Lung (tissue), 12 donors: ENCODE measurements around the gene LARP4B. TPM values are rescaled to one million over a fixed set of nuclear protein-coding genes. Genes with fewer than 3 reads are reported as not detected.
A peak's percentile ranks its signal among the peaks of the same experiment; 100 is the strongest.

Source experiments
- ATAC-seq: fragments of 200-7000 bp; cut with Tn5 transposase; one replicate; pipeline ENCODE4 v1.9.1; 2020; ENCODE audit warnings: moderate number of reproducible peaks; ENCODE audit not compliant: insufficient read depth, low FRiP score
- DNase-seq, 3 donors: peaks; one replicate each; pipeline ENCODE4 v3.0.0-alpha.2; 2013 to 2017
- H3K27ac ChIP-seq, 2 donors: one replicate each; pipeline ENCODE4 v1.5.1; 2013; ENCODE audit warnings: mild to moderate bottlenecking in 2 of 2, moderate library complexity in 2 of 2, control low read depth in 1 of 2, inconsistent platforms in 1 of 2, low read depth in 1 of 2, low read length in 1 of 2
- H3K27me3 ChIP-seq, 3 donors: one replicate each; pipeline ENCODE4 v1.5.1; 2013; ENCODE audit warnings: low read length in 2 of 3; ENCODE audit not compliant: control insufficient read depth in 3 of 3, insufficient read depth in 3 of 3
- H3K36me3 ChIP-seq, 4 donors: one replicate each; pipeline ENCODE4 v1.5.1; 2013; ENCODE audit warnings: low read length in 4 of 4, mild to moderate bottlenecking in 1 of 4, moderate library complexity in 1 of 4; ENCODE audit not compliant: control insufficient read depth in 4 of 4, insufficient read depth in 4 of 4
- H3K4me1 ChIP-seq, 5 donors: one replicate each; pipeline ENCODE4 v1.5.1; 2013; ENCODE audit warnings: low read length in 5 of 5, mild to moderate bottlenecking in 2 of 5, moderate library complexity in 1 of 5; ENCODE audit not compliant: control insufficient read depth in 5 of 5, insufficient read depth in 5 of 5
- H3K4me3 ChIP-seq: one replicate; pipeline ENCODE4 v1.5.1; 2013; ENCODE audit warnings: mild to moderate bottlenecking, control low read depth, moderate library complexity
- H3K9ac ChIP-seq, 2 donors: one replicate each; pipeline ENCODE4 v1.5.1; 2013; ENCODE audit warnings: low read length in 2 of 2, control low read depth in 1 of 2; ENCODE audit not compliant: insufficient read depth in 1 of 2
- H3K9me3 ChIP-seq, 4 donors: one replicate each; pipeline ENCODE4 v1.5.1; 2013; ENCODE audit warnings: low read length in 3 of 4, mild to moderate bottlenecking in 1 of 4, moderate library complexity in 1 of 4; ENCODE audit not compliant: control insufficient read depth in 4 of 4, insufficient read depth in 3 of 4
- CTCF ChIP-seq: IDR thresholded peaks from 2 replicates; pipeline ENCODE4 v1.5.1; 2012; ENCODE audit warnings: mild to moderate bottlenecking; ENCODE audit errors: control extremely low read depth, extremely low read depth
- WGBS, 2 donors: extraction: QIAGEN DNeasy Blood & Tissue Kit; methylation state at CpG; one replicate each; pipeline ENCODE4 v1.1.7; 2013; 5-methylcytosine and 5-hydroxymethylcytosine counted together
- polyA plus RNA-seq, 2 donors: library from polyadenylated mRNA; stranded (reverse); fragments of 200-250 nt; gene quantifications; one replicate each; pipeline ENCODE4 v1.2.1, GENCODE V29; 2013
- total RNA-seq, 2 donors: library from RNA; depleted of rRNA in 1 of 2; stranded (reverse); fragments of >200 nt in 1 of 2; gene quantifications; one replicate each; pipeline ENCODE4 v1.2.1, GENCODE V29; 2014 to 2021
- donor health status: control.
- donor health status: control.
- donor health status: Bipolar disorder and iron deficiency.
- donor health status: healthy.
- donor health status: DM: yes; HTN: yes; CAD: no.

LARP4B gene
- total and polyA plus RNA-seq, 4 donors, result 24.7 to 133 (median 66.9) TPM

GRCh38 chr10:932589-932988 lies 1.1 kb upstream of the LARP4B start:
- H3K36me3 ChIP-seq, result no peaks in the 10 kb centered on the region
- peak overlapping the region in 1 of 2 donors; percentile 99 for H3K27ac ChIP-seq
- no peak overlapping the region for H3K9ac ChIP-seq
- 86% methylated on average over 27 to 28 of the region's 28 CpGs for WGBS, 2 donors
- no peaks in the 10 kb centered on the region for H3K9me3 ChIP-seq
- no peaks in the 10 kb centered on the region for H3K27me3 ChIP-seq
- no peak for TF ChIP-seq CTCF
- peaks cover 3 to 13% (median 9%) of the 10 kb centered on the region in 5 donors for H3K4me1 ChIP-seq
- ATAC-seq, result no peak
- H3K4me3 ChIP-seq, result no peak overlapping the region
- no peak for DNase-seq

- peaks cover 0 to 4% (median 2%) of the 10 kb centered on the region in 4 donors for H3K36me3 ChIP-seq
- WGBS, 2 donors, result 1% methylated on average over 58 to 63 of the region's 63 CpGs
- no peak for ATAC-seq
- peak overlapping the region; percentile 61 to 80 for H3K9ac ChIP-seq
- H3K4me3 ChIP-seq, result peak overlapping the region; percentile 83
- H3K4me1 ChIP-seq, result peaks cover 6 to 17% (median 12%) of the 10 kb centered on the region in 5 donors
- no peaks in the 10 kb centered on the region for H3K27me3 ChIP-seq
- TF ChIP-seq CTCF, result no peak
- no peaks in the 10 kb centered on the region for H3K9me3 ChIP-seq
- peak overlapping the region; percentile 95 to 99 for H3K27ac ChIP-seq
- peak; percentile 31 to 46 (median 33) for DNase-seq
These were observed 730 bp downstream of the LARP4B start for GRCh38 chr10:930625-931325.

GRCh38 chr10:929960-930624 lies 1.4 kb downstream of the LARP4B start:
- Histone ChIP-seq H3K27me3 (no peaks in the 10 kb centered on the region), H3K4me3 (peak overlapping the region; percentile 83), H3K27ac (peak overlapping the region; percentile 95 to 99), H3K9ac (peak overlapping the region; percentile 61 to 80), H3K9me3 (no peaks in the 10 kb centered on the region), H3K4me1 (peaks cover 6 to 17% (median 12%) of the 10 kb centered on the region in 5 donors), H3K36me3 (peaks cover 0 to 4% (median 2%) of the 10 kb centered on the region in 4 donors)
- TF ChIP-seq CTCF, result no peak
- no peak for ATAC-seq
- peak in 1 of 3 donors; percentile 2 for DNase-seq
- WGBS, 2 donors, result 1 to 3% methylated on average over 14 of the region's 14 CpGs
